Measurements from ENCODE around the gene IL1A.
A peak's percentile ranks its signal among the peaks of the same experiment; 100 is the strongest.

The IL1A gene

GRCh38 chr2:112757265-112757664 is 27.0 kb downstream of the IL1A start:
- no peak for DNase-seq

- no peak for DNase-seq
Measured at GRCh38 chr2:112756207-112756606, 28.1 kb downstream of the IL1A start.

GRCh38 chr2:112755444-112755843 is 28.8 kb downstream of the IL1A start:
- DNase-seq, result no peak

- no peak for DNase-seq
Measured at GRCh38 chr2:112754564-112754963, 29.7 kb downstream of the IL1A start.

GRCh38 chr2:112752667-112753066 is 31.6 kb downstream of the IL1A start:
- DNase-seq, result no peak

- DNase-seq, result no peak
Measured at GRCh38 chr2:112751451-112752197, 32.7 kb downstream of the IL1A start.

GRCh38 chr2:112750560-112750843 is 33.8 kb downstream of the IL1A start:
- DNase-seq, result no peak

GRCh38 chr2:112749755-112750559 is 34.3 kb downstream of the IL1A start:
- peak; percentile 84 for DNase-seq

- DNase-seq, result no peak
Measured at GRCh38 chr2:112740527-112740926, 43.8 kb downstream of the IL1A start.

GRCh38 chr2:112737542-112738232 is 46.6 kb downstream of the IL1A start:
- DNase-seq, result no peak

- no peak for DNase-seq
Measured at GRCh38 chr2:112733871-112734270, 50.4 kb downstream of the IL1A start.

GRCh38 chr2:112733456-112733855 is 50.8 kb downstream of the IL1A start:
- DNase-seq, result no peak

GRCh38 chr2:112731479-112731878 is 52.8 kb downstream of the IL1A start:
- no peak for DNase-seq

- DNase-seq, result no peak
Measured at GRCh38 chr2:112730791-112731190, 53.5 kb downstream of the IL1A start.

GRCh38 chr2:112730216-112730615 is 54.1 kb downstream of the IL1A start:
- no peak for DNase-seq

- DNase-seq, result no peak
Measured at GRCh38 chr2:112728378-112729175, 55.7 kb downstream of the IL1A start.

- DNase-seq, result no peak
Measured at GRCh38 chr2:112728029-112728362, 56.3 kb downstream of the IL1A start.

- no peak for DNase-seq
Measured at GRCh38 chr2:112727276-112728028, 56.8 kb downstream of the IL1A start.

GRCh38 chr2:112726487-112727190 is 57.7 kb downstream of the IL1A start:
- peak; percentile 88 for DNase-seq

GRCh38 chr2:112725545-112726457 is 58.5 kb downstream of the IL1A start:
- no peak for DNase-seq

All from activated naive CD4-positive, alpha-beta T cell treated with Interleukin-2 at 50 U/mL for 16 hours (primary cell).